ENCODE measurements around the gene TIMP2. TPM values are rescaled to one million over a fixed set of nuclear protein-coding genes. Genes with fewer than 3 reads are reported as not detected.

Gene TIMP2
- total and polyA plus RNA-seq, 2 of the 13 experiments (the other 11 are each of a cell fraction or from before 2014, with no cell fraction given): 3.8 to 8.5 TPM

GRCh38 chr17:78925662-78926555 lies 722 bp upstream of the TIMP2 start (continued):
- TF ChIP-seq ZIK1 (CRISPR knock-in tag; IDR thresholded peaks at IDR 0.05; ENCODE audit: borderline replicate concordance, low read depth): no peak
- no peak for TF ChIP-seq ZSCAN9 (CRISPR knock-in tag; IDR thresholded peaks at IDR 0.05; ENCODE audit: borderline replicate concordance)
- TF ChIP-seq IRF1 (CRISPR knock-in tag; IDR thresholded peaks at IDR 0.05; ENCODE audit: low read depth): no peak
- TF ChIP-seq HDAC1 (CRISPR knock-in tag; IDR thresholded peaks at IDR 0.05): no peak
- TF ChIP-seq E2F2 (CRISPR knock-in tag; IDR thresholded peaks at IDR 0.05; ENCODE audit: borderline replicate concordance): no peak
- TF ChIP-seq ATRX (CRISPR knock-in tag; IDR thresholded peaks at IDR 0.05; ENCODE audit: borderline replicate concordance): no peak
- TF ChIP-seq RFXANK (CRISPR knock-in tag; IDR thresholded peaks at IDR 0.05): no peak
- TF ChIP-seq SRSF9 (IDR thresholded peaks at IDR 0.05; ENCODE audit: borderline replicate concordance, insufficient read depth, low read depth, low read length, poor library complexity, severe bottlenecking): no peak
- TF ChIP-seq ZFP90 (CRISPR knock-in tag; IDR thresholded peaks at IDR 0.05; ENCODE audit: borderline replicate concordance): no peak
- no peak for TF ChIP-seq ZNF251 (CRISPR knock-in tag; IDR thresholded peaks at IDR 0.05)
- no peak for TF ChIP-seq ZNF773 (CRISPR knock-in tag; IDR thresholded peaks at IDR 0.05; ENCODE audit: borderline replicate concordance)
- TF ChIP-seq ZSCAN29 (CRISPR knock-in tag; conservative IDR thresholded peaks at IDR 0.05): no peak
- no peak for TF ChIP-seq PAF1 (CRISPR knock-in tag; IDR thresholded peaks at IDR 0.05)
- no peak for TF ChIP-seq DBP (CRISPR knock-in tag; IDR thresholded peaks at IDR 0.05; ENCODE audit: not compliant biosample characterization)
- TF ChIP-seq STAG1 (CRISPR knock-in tag; IDR thresholded peaks at IDR 0.05): no peak
- TF ChIP-seq NR2F1 (CRISPR knock-in tag; IDR thresholded peaks at IDR 0.05): 0 out of 4 replicates have a peak, but pooled peaks of 1 of the 2 experiments have one; percentile 10
- TF ChIP-seq ZNF232 (CRISPR knock-in tag; IDR thresholded peaks at IDR 0.05; ENCODE audit: borderline replicate concordance): no peak
- no peak for TF ChIP-seq FOXP1 (IDR thresholded peaks at IDR 0.05)
- TF ChIP-seq FOXP1 (CRISPR knock-in tag; IDR thresholded peaks at IDR 0.05): no peak
- TF ChIP-seq HIC2 (CRISPR knock-in tag; IDR thresholded peaks at IDR 0.05; ENCODE audit: low read depth): peak; percentile 32; the same call in 1 of the 2 replicates
- no peak for TF ChIP-seq PLRG1 (conservative IDR thresholded peaks at IDR 0.05)
- no peak for TF ChIP-seq CENPT (CRISPR knock-in tag; IDR thresholded peaks at IDR 0.05; ENCODE audit: low read depth)
- peak; percentile 60; the same call in 1 of the 2 replicates for TF ChIP-seq ZNF777 (CRISPR knock-in tag; IDR thresholded peaks at IDR 0.05)
- TF ChIP-seq CCAR2 (optimal IDR thresholded peaks at IDR 0.05; ENCODE audit: low read depth, low read length): no peak
- no peak for TF ChIP-seq ZFP36 (IDR thresholded peaks at IDR 0.05; ENCODE audit: borderline replicate concordance, low read depth, low read length, partially characterized antibody)
- no peak for TF ChIP-seq PHB2 (IDR thresholded peaks at IDR 0.05; ENCODE audit: partially characterized antibody)
- no peak for TF ChIP-seq ZKSCAN1 (IDR thresholded peaks at IDR 0.05; ENCODE audit: low read length)
